CD4-positive, alpha-beta memory T cell (primary cell): Measurements from ENCODE around the gene SPAG16. TPM values are rescaled to one million over a fixed set of nuclear protein-coding genes. Genes with fewer than 3 reads are reported as not detected.

ENCODE experiments used
- CTCF ChIA-PET: fragments of 350-600 bp; sonication (Branson Sonifier 250); formaldehyde crosslinking; loops from one replicate; lab custom pipeline; 2021; ENCODE audit warnings: inconsistent platforms; ENCODE audit not compliant: partially characterized antibody; lab: Charles Lee
- POLR2A ChIA-PET: fragments of 350-600 bp; sonication (Branson Sonifier 250); formaldehyde crosslinking; loops from one replicate; lab custom pipeline; 2021; ENCODE audit not compliant: partially characterized antibody; lab: Charles Lee
- DNase-seq, 5 donors: peaks; one replicate each; pipeline versions ENCODE4 v3.0.0 to v3.0.0-alpha.2; 2020 to 2022; ENCODE audit warnings: mixed read lengths in 1 of 5
- H3K27ac ChIP-seq: one replicate; pipeline ENCODE4 v1.7.0; 2013; ENCODE audit warnings: low read depth, low read length
- H3K27me3 ChIP-seq: 2 replicates; pipeline ENCODE4 v1.7.0; 2013; ENCODE audit warnings: mild to moderate bottlenecking, low read length, moderate library complexity; ENCODE audit not compliant: insufficient read depth
- H3K36me3 ChIP-seq: 2 replicates; pipeline ENCODE4 v1.7.0; 2013; ENCODE audit warnings: mild to moderate bottlenecking, low read length, moderate library complexity; ENCODE audit not compliant: insufficient read depth
- H3K4me1 ChIP-seq: 2 replicates; pipeline ENCODE4 v1.7.0; 2013; ENCODE audit warnings: mild to moderate bottlenecking, low read length, moderate library complexity; ENCODE audit not compliant: insufficient read depth
- H3K4me3 ChIP-seq, 2 donors: one replicate each; pipeline ENCODE4 v1.7.0; 2013; ENCODE audit warnings: low read length in 2 of 2, mild to moderate bottlenecking in 1 of 2
- H3K9me3 ChIP-seq, 2 donors: one replicate each; pipeline ENCODE4 v1.7.0; 2013; ENCODE audit warnings: low read length in 2 of 2, control low read depth in 1 of 2; ENCODE audit not compliant: control insufficient read depth in 1 of 2
- H3K27ac Mint-ChIP-seq, 7 donors: one replicate each; pipeline ENCODE4 v1.8.0; 2020 to 2021; ENCODE audit warnings: mixed read lengths in 7 of 7, mild to moderate bottlenecking in 6 of 7, inconsistent platforms in 3 of 7, moderate library complexity in 3 of 7
- H3K27me3 Mint-ChIP-seq, 2 donors: one replicate each; pipeline ENCODE4 v1.8.0; 2020 to 2021; ENCODE audit warnings: mixed read lengths in 2 of 2
- H3K36me3 Mint-ChIP-seq, 2 donors: one replicate each; pipeline ENCODE4 v1.8.0; 2020 to 2021; ENCODE audit warnings: mixed read lengths in 2 of 2, inconsistent platforms in 1 of 2, mild to moderate bottlenecking in 1 of 2
- H3K4me1 Mint-ChIP-seq, 4 donors: one replicate each; pipeline ENCODE4 v1.8.0; 2020 to 2021; ENCODE audit warnings: mixed read lengths in 4 of 4, mild to moderate bottlenecking in 1 of 4
- H3K4me3 Mint-ChIP-seq, 8 donors: one replicate each; pipeline ENCODE4 v1.8.0; 2020 to 2021; ENCODE audit warnings: mixed read lengths in 8 of 8, mild to moderate bottlenecking in 7 of 8, moderate library complexity in 6 of 8, inconsistent platforms in 3 of 8
- H3K9me3 Mint-ChIP-seq, 8 donors: one replicate each; pipeline ENCODE4 v1.8.0; 2020 to 2021; ENCODE audit warnings: mixed read lengths in 8 of 8, mild to moderate bottlenecking in 5 of 8, inconsistent platforms in 3 of 8, moderate library complexity in 1 of 8
- intact Hi-C: fragments of 100-400 bp; cut with micrococcal nuclease; formaldehyde crosslinking; loops from one replicate; pipeline ENCODE4 v1.15.1; 2023
- polyA plus RNA-seq, 2 donors: library from polyadenylated mRNA; unstranded; fragments of 300-500 nt; fragmentation: Illumina TruSeq; gene quantifications; one replicate each; pipeline ENCODE4 v1.2.3, GENCODE V29; 2021
- total RNA-seq, 2 experiments: library from RNA; stranded (reverse); gene quantifications; one replicate each; pipeline ENCODE4 v1.2.3, GENCODE V29; 2021

SPAG16 gene
- total and polyA plus RNA-seq, 4 experiments from 2014 or later: 6.3 to 21.7 (median 11.2) TPM

- DNase-seq: no peak
- peaks cover 0 to 6% (median 0%) of the 10 kb centered on the region in 8 donors for H3K9me3 Mint-ChIP-seq
- no peaks in the 10 kb centered on the region for H3K4me1 ChIP-seq
- H3K9me3 ChIP-seq: no peaks in the 10 kb centered on the region
- no peak overlapping the region for H3K4me3 Mint-ChIP-seq
- ChIA-PET CTCF (no interaction called here), POLR2A (no interaction called here)
- H3K27ac ChIP-seq: no peak overlapping the region
- H3K27me3 ChIP-seq: no peaks in the 10 kb centered on the region
- no peaks in the 10 kb centered on the region for H3K27me3 Mint-ChIP-seq
- no peak overlapping the region for H3K4me3 ChIP-seq
- intact Hi-C loops: no loop called here
- H3K36me3 Mint-ChIP-seq: no peaks in the 10 kb centered on the region
- H3K4me1 Mint-ChIP-seq: no peaks in the 10 kb centered on the region
- H3K27ac Mint-ChIP-seq: no peak overlapping the region
- H3K36me3 ChIP-seq: no peaks in the 10 kb centered on the region
Observed at GRCh38 chr2:214066862-214067261, 782.6 kb downstream of the SPAG16 start.

- no peak for DNase-seq
- no peaks in the 10 kb centered on the region for H3K27me3 ChIP-seq
- POLR2A ChIA-PET: no interaction called here
- Mint-ChIP-seq H3K27ac (no peak overlapping the region), H3K27me3 (no peaks in the 10 kb centered on the region), H3K36me3 (no peaks in the 10 kb centered on the region), H3K4me3 (no peak overlapping the region), H3K4me1 (no peaks in the 10 kb centered on the region), H3K9me3 (no peaks in the 10 kb centered on the region)
- no peaks in the 10 kb centered on the region for H3K36me3 ChIP-seq
- CTCF ChIA-PET: no interaction called here
- no peak overlapping the region for H3K4me3 ChIP-seq
- intact Hi-C loops: no loop called here
- H3K9me3 ChIP-seq: no peaks in the 10 kb centered on the region
- no peak overlapping the region for H3K27ac ChIP-seq
- H3K4me1 ChIP-seq: no peaks in the 10 kb centered on the region
Observed at GRCh38 chr2:214069254-214069653, 785.0 kb downstream of the SPAG16 start.

- no peaks in the 10 kb centered on the region for H3K4me1 Mint-ChIP-seq
- H3K4me3 Mint-ChIP-seq: no peak overlapping the region
Observed at GRCh38 chr2:214075456-214075855, 791.2 kb downstream of the SPAG16 start.

GRCh38 chr2:214076527-214076926 lies 792.3 kb downstream of the SPAG16 start:
- Mint-ChIP-seq H3K27ac (no peak overlapping the region), H3K9me3 (peaks cover 0 to 4% (median 0%) of the 10 kb centered on the region in 8 donors), H3K36me3 (no peaks in the 10 kb centered on the region), H3K4me3 (no peak overlapping the region), H3K4me1 (no peaks in the 10 kb centered on the region), H3K27me3 (no peaks in the 10 kb centered on the region)
- CTCF ChIA-PET: no interaction called here
- H3K36me3 ChIP-seq: no peaks in the 10 kb centered on the region
- POLR2A ChIA-PET: no interaction called here
- no peaks in the 10 kb centered on the region for H3K9me3 ChIP-seq
- H3K4me3 ChIP-seq: no peak overlapping the region
- DNase-seq: no peak
- H3K27me3 ChIP-seq: no peaks in the 10 kb centered on the region
- no peaks in the 10 kb centered on the region for H3K4me1 ChIP-seq
- no peak overlapping the region for H3K27ac ChIP-seq
- intact Hi-C loops: no loop called here

More at GRCh38 chr2:214075456-214075855, 791.2 kb downstream of the SPAG16 start:
- DNase-seq: no peak
- H3K36me3 ChIP-seq: no peaks in the 10 kb centered on the region
- no peaks in the 10 kb centered on the region for H3K4me1 ChIP-seq
- H3K9me3 Mint-ChIP-seq: peaks cover 0 to 4% (median 0%) of the 10 kb centered on the region in 8 donors
- no peak overlapping the region for H3K27ac ChIP-seq
- H3K36me3 Mint-ChIP-seq: no peaks in the 10 kb centered on the region
- H3K27ac Mint-ChIP-seq: no peak overlapping the region
- CTCF ChIA-PET: no interaction called here
- intact Hi-C loops: no loop called here
- H3K4me3 ChIP-seq: no peak overlapping the region
- H3K27me3 ChIP-seq: no peaks in the 10 kb centered on the region
- POLR2A ChIA-PET: no interaction called here
- no peaks in the 10 kb centered on the region for H3K27me3 Mint-ChIP-seq
- H3K9me3 ChIP-seq: no peaks in the 10 kb centered on the region

- Histone ChIP-seq H3K4me3 (no peak overlapping the region), H3K27me3 (no peaks in the 10 kb centered on the region), H3K36me3 (no peaks in the 10 kb centered on the region), H3K9me3 (no peaks in the 10 kb centered on the region), H3K27ac (no peak overlapping the region), H3K4me1 (no peaks in the 10 kb centered on the region)
- H3K27me3 Mint-ChIP-seq: no peaks in the 10 kb centered on the region
- intact Hi-C loops: no loop called here
- H3K36me3 Mint-ChIP-seq: no peaks in the 10 kb centered on the region
- H3K27ac Mint-ChIP-seq: no peak overlapping the region
- peaks cover 0 to 4% (median 0%) of the 10 kb centered on the region in 8 donors for H3K9me3 Mint-ChIP-seq
- CTCF ChIA-PET: no interaction called here
- POLR2A ChIA-PET: no interaction called here
- H3K4me3 Mint-ChIP-seq: no peak overlapping the region
- no peak for DNase-seq
- H3K4me1 Mint-ChIP-seq: no peaks in the 10 kb centered on the region
Observed at GRCh38 chr2:214077727-214078126, 793.5 kb downstream of the SPAG16 start.

GRCh38 chr2:214079032-214079431 lies 794.8 kb downstream of the SPAG16 start:
- H3K27ac Mint-ChIP-seq: no peak overlapping the region
- ChIA-PET CTCF (no interaction called here), POLR2A (no interaction called here)
- no peaks in the 10 kb centered on the region for H3K27me3 Mint-ChIP-seq
- no peak overlapping the region for H3K4me3 ChIP-seq
- intact Hi-C loops: no loop called here
- no peak overlapping the region for H3K27ac ChIP-seq
- no peaks in the 10 kb centered on the region for H3K9me3 ChIP-seq
- H3K36me3 ChIP-seq: no peaks in the 10 kb centered on the region
- H3K4me1 Mint-ChIP-seq: no peaks in the 10 kb centered on the region
- no peaks in the 10 kb centered on the region for H3K27me3 ChIP-seq
- H3K36me3 Mint-ChIP-seq: no peaks in the 10 kb centered on the region
- no peak overlapping the region for H3K4me3 Mint-ChIP-seq
- peaks cover 0 to 4% (median 0%) of the 10 kb centered on the region in 8 donors for H3K9me3 Mint-ChIP-seq
- no peaks in the 10 kb centered on the region for H3K4me1 ChIP-seq
- no peak for DNase-seq

GRCh38 chr2:214088536-214088935 lies 804.3 kb downstream of the SPAG16 start:
- Histone ChIP-seq H3K4me1 (no peaks in the 10 kb centered on the region), H3K4me3 (no peak overlapping the region), H3K9me3 (no peaks in the 10 kb centered on the region), H3K36me3 (no peaks in the 10 kb centered on the region), H3K27ac (no peak overlapping the region), H3K27me3 (no peaks in the 10 kb centered on the region)
- no peak overlapping the region for H3K4me3 Mint-ChIP-seq
- ChIA-PET CTCF (no interaction called here), POLR2A (no interaction called here)
- H3K27me3 Mint-ChIP-seq: no peaks in the 10 kb centered on the region
- H3K9me3 Mint-ChIP-seq: peaks cover 0 to 1% (median 0%) of the 10 kb centered on the region in 8 donors
- no peak overlapping the region for H3K27ac Mint-ChIP-seq
- no peaks in the 10 kb centered on the region for H3K4me1 Mint-ChIP-seq
- no peak for DNase-seq
- H3K36me3 Mint-ChIP-seq: no peaks in the 10 kb centered on the region
- intact Hi-C loops: no loop called here

- H3K36me3 Mint-ChIP-seq: no peaks in the 10 kb centered on the region
- H3K4me3 ChIP-seq: no peak overlapping the region
- no peak overlapping the region for H3K27ac ChIP-seq
- no peak overlapping the region for H3K4me3 Mint-ChIP-seq
- no peaks in the 10 kb centered on the region for H3K4me1 ChIP-seq
- H3K9me3 ChIP-seq: no peaks in the 10 kb centered on the region
- H3K36me3 ChIP-seq: no peaks in the 10 kb centered on the region
- no peaks in the 10 kb centered on the region for H3K27me3 ChIP-seq
- POLR2A ChIA-PET: no interaction called here
- H3K27ac Mint-ChIP-seq: no peak overlapping the region
- peaks cover 0 to 3% (median 0%) of the 10 kb centered on the region in 8 donors for H3K9me3 Mint-ChIP-seq
- intact Hi-C loops: no loop called here
- DNase-seq: no peak
- H3K4me1 Mint-ChIP-seq: no peaks in the 10 kb centered on the region
- CTCF ChIA-PET: no interaction called here
- H3K27me3 Mint-ChIP-seq: no peaks in the 10 kb centered on the region
Observed at GRCh38 chr2:214096208-214096715, 812.0 kb downstream of the SPAG16 start.
